GM19468 (cell line): ENCODE measurements around the gene VAV3.

ENCODE experiments used
- ATAC-seq: cut with Tn5 transposase; IDR thresholded peaks from one replicate; pipeline ENCODE4 v1.9.1; 2021; ENCODE audit warnings: mild to moderate bottlenecking, moderate library complexity, moderate number of reproducible peaks; ENCODE audit not compliant: unreplicated experiment; ENCODE audit errors: extremely low read depth

The VAV3 gene

GRCh38 chr1:107570768-107571167 lies 394.2 kb downstream of the VAV3 start:
- no peak for ATAC-seq

GRCh38 chr1:107563441-107563840 lies 401.5 kb downstream of the VAV3 start:
- ATAC-seq, result no peak

GRCh38 chr1:107559881-107560280 lies 405.1 kb downstream of the VAV3 start:
- ATAC-seq, result no peak

- ATAC-seq, result no peak
Observed at GRCh38 chr1:107557095-107557494, 407.9 kb downstream of the VAV3 start.

GRCh38 chr1:107555578-107555977 lies 409.4 kb downstream of the VAV3 start:
- no peak for ATAC-seq

- ATAC-seq, result no peak
Observed at GRCh38 chr1:107552781-107553180, 412.2 kb downstream of the VAV3 start.

- ATAC-seq, result no peak
Observed at GRCh38 chr1:107551456-107551855, 413.5 kb downstream of the VAV3 start.

GRCh38 chr1:107550358-107550757 lies 414.6 kb downstream of the VAV3 start:
- ATAC-seq, result no peak

- ATAC-seq, result no peak
Observed at GRCh38 chr1:107549152-107549810, 415.7 kb downstream of the VAV3 start.

- ATAC-seq, result no peak
Observed at GRCh38 chr1:107548276-107548675, 416.7 kb downstream of the VAV3 start.

- no peak for ATAC-seq
Observed at GRCh38 chr1:107547363-107548155, 417.4 kb downstream of the VAV3 start.

- no peak for ATAC-seq
Observed at GRCh38 chr1:107546576-107546975, 418.4 kb downstream of the VAV3 start.

GRCh38 chr1:107545879-107546278 lies 419.1 kb downstream of the VAV3 start:
- ATAC-seq, result no peak

GRCh38 chr1:107545056-107545577 lies 419.9 kb downstream of the VAV3 start:
- no peak for ATAC-seq

GRCh38 chr1:107544285-107544684 lies 420.7 kb downstream of the VAV3 start:
- ATAC-seq, result no peak

- no peak for ATAC-seq
Observed at GRCh38 chr1:107541412-107541811, 423.6 kb downstream of the VAV3 start.

GRCh38 chr1:107538502-107538901 lies 426.5 kb downstream of the VAV3 start:
- ATAC-seq, result no peak

GRCh38 chr1:107536266-107536665 lies 428.7 kb downstream of the VAV3 start:
- no peak for ATAC-seq

- peak; percentile 67 for ATAC-seq
Observed at GRCh38 chr1:107535091-107535490, 429.9 kb downstream of the VAV3 start.

GRCh38 chr1:107534632-107535031 lies 430.3 kb downstream of the VAV3 start:
- no peak for ATAC-seq

- ATAC-seq, result no peak
Observed at GRCh38 chr1:107533436-107533835, 431.5 kb downstream of the VAV3 start.
